HepG2 (cell line): ENCODE data around the gene MTUS2. TPM values are rescaled to one million over a fixed set of nuclear protein-coding genes. Genes with fewer than 3 reads are reported as not detected.

ENCODE experiments used
- ATAC-seq: fragments of 200-7000 bp; cut with Tn5 transposase; 3 replicates; pipeline ENCODE4 v1.9.1; 2020; ENCODE audit warnings: mild to moderate bottlenecking, moderate library complexity
- BruUV-seq: library from RNA; stranded (reverse); fragments of 400-500 nt; replicated peaks from 2 replicates; lab custom pipeline; 2021; lab: Mats Ljungman, UMichigan
- CTCF ChIA-PET: fragments of 300-600 bp; formaldehyde crosslinking; extraction: SDS; loops from one replicate; lab custom pipeline; 2021; ENCODE audit warnings: low total read pairs, inconsistent platforms, low intra/inter-chr PET ratio; lab: Yijun Ruan, JAX
- POLR2A ChIA-PET: fragments of 350-600 bp; sonication (Branson Sonifier 250); formaldehyde crosslinking; loops from one replicate; lab custom pipeline; 2020; ENCODE audit warnings: antibody characterized with exemption, inconsistent platforms; lab: Yijun Ruan, JAX
- DNase-seq: peaks from one replicate; pipeline ENCODE4 v3.0.0-alpha.2; 2015; ENCODE audit warnings: low spot score
- FAIRE-seq: peaks from 3 replicates; lab custom pipeline; 2011; peaks lifted over from hg19 to GRCh38; lab: Jason Lieb, UNC
- H2AFZ ChIP-seq: one replicate; pipeline ENCODE4 v1.6.1; 2011; ENCODE audit warnings: low read length, inconsistent platforms
- H3K27ac ChIP-seq: fragments of 300-600 bp; 3 replicates; pipeline ENCODE4 v1.8.0; 2011; ENCODE audit warnings: mixed run types, mild to moderate bottlenecking, mixed read lengths, low read length, inconsistent platforms; ENCODE audit not compliant: insufficient read depth; ENCODE audit errors: extremely low read length
- H3K27me3 ChIP-seq, 2 experiments: fragments of 200-600 bp in 1 of 2; 2 replicates in 1 of 2; 3 replicates in 1 of 2; pipeline versions ENCODE4 v1.6.0 to v1.8.0; 2011; ENCODE audit warnings: low read length in 2 of 2, mild to moderate bottlenecking in 2 of 2, moderate library complexity in 2 of 2, inconsistent platforms in 1 of 2; ENCODE audit not compliant: insufficient read depth in 2 of 2, control insufficient read depth in 1 of 2
- H3K36me3 ChIP-seq, 2 experiments: fragments of 200-600 bp in 1 of 2; replicated peaks in 1 of 2; 2 replicates in 1 of 2; 3 replicates in 1 of 2; pipeline versions ENCODE4 v1.5.1 to v1.8.0; 2011; ENCODE audit warnings: low read length in 2 of 2, inconsistent platforms in 1 of 2; ENCODE audit not compliant: insufficient read depth in 2 of 2, control insufficient read depth in 1 of 2
- H3K4me1 ChIP-seq: 2 replicates; pipeline ENCODE4 v1.5.1; 2012; ENCODE audit warnings: low read length, inconsistent platforms; ENCODE audit not compliant: insufficient read depth
- H3K4me2 ChIP-seq: 2 replicates; pipeline ENCODE4 v1.6.0; 2011; ENCODE audit warnings: low read depth, low read length, inconsistent platforms
- H3K4me3 ChIP-seq, 3 experiments: fragments of 200-600 bp in 1 of 3; sonication (generic), shearing (Covaris generic) in 1 of 3; replicated peaks in 1 of 3; 2 replicates each; pipeline ENCODE4 v1.5.1; 2011 to 2016; ENCODE audit warnings: low read length in 3 of 3, inconsistent platforms in 2 of 3, low read depth in 2 of 3, mild to moderate bottlenecking in 2 of 3, control low read depth in 1 of 3, mixed read lengths in 1 of 3; ENCODE audit not compliant: insufficient read depth in 1 of 3
- H3K79me2 ChIP-seq: one replicate; pipeline ENCODE4 v1.6.1; 2011; ENCODE audit warnings: low read length, inconsistent platforms; ENCODE audit not compliant: insufficient read depth
- H3K9ac ChIP-seq: 2 replicates; pipeline ENCODE4 v1.6.0; 2011; ENCODE audit warnings: mild to moderate bottlenecking, low read depth, low read length, inconsistent platforms; ENCODE audit not compliant: insufficient read depth
- H3K9me3 ChIP-seq: 2 replicates; pipeline ENCODE4 v1.5.1; 2012; ENCODE audit warnings: mild to moderate bottlenecking, low read length
- H4K20me1 ChIP-seq: 2 replicates; pipeline ENCODE4 v1.6.0; 2011; ENCODE audit warnings: inconsistent platforms, mild to moderate bottlenecking, low read length, moderate library complexity; ENCODE audit not compliant: insufficient read depth
- AFF4 ChIP-seq: sonication (generic); formaldehyde crosslinking; IDR thresholded peaks from 2 replicates; pipeline ENCODE4 v1.4.0; 2020; ENCODE audit warnings: missing genetic modification reagents
- CEBPG ChIP-seq: IDR thresholded peaks from 2 replicates; pipeline ENCODE4 v1.6.1; 2016
- NR2F6 ChIP-seq, 2 experiments: IDR thresholded peaks; 2 replicates each; pipeline ENCODE4 v1.6.1; 2016; ENCODE audit warnings: antibody characterized with exemption in 1 of 2, mild to moderate bottlenecking in 1 of 2
- ZSCAN31 ChIP-seq: sonication (generic); formaldehyde crosslinking; IDR thresholded peaks from 2 replicates; pipeline ENCODE4 v1.5.0; 2020; ENCODE audit warnings: low read depth, mild to moderate bottlenecking, missing genetic modification reagents
- WGBS: methylation state at CpG from one replicate; pipeline ENCODE4 v1.1.6; 2017; ENCODE audit warnings: low lambda C conversion rate; 5-methylcytosine and 5-hydroxymethylcytosine counted together
- in situ Hi-C: cut with HindIII; loops from 2 replicates; pipeline ENCODE4 v1.10.0; 2017; ENCODE audit warnings: low pct_unique_long_range_greater_than_20kb; ENCODE audit not compliant: extremely low pct_ligation_motif_present
- intact Hi-C: fragments of 100-400 bp; cut with micrococcal nuclease; formaldehyde crosslinking; loops from one replicate; pipeline ENCODE4 v1.10.0; 2022; ENCODE audit not compliant: unreplicated experiment
- polyA plus RNA-seq, 8 experiments: library from polyadenylated mRNA; depleted of rRNA in 3 of 8; stranded (reverse) in 7 of 8; unstranded in 1 of 8; fragments of >200 nt; fragmentation: Illumina TruSeq in 4 of 8; extraction: Trizol in 4 of 8; gene quantifications; 2 replicates each; pipeline versions ENCODE4 v1.2.1 to v1.2.3, GENCODE V29; 2011 to 2016; ENCODE audit warnings: low read depth in 4 of 8, missing spikeins in 1 of 8, mixed read lengths in 1 of 8; ENCODE audit not compliant: insufficient read depth in 1 of 8
- total RNA-seq, 5 experiments: library from RNA; depleted of rRNA; stranded (reverse); fragments of >200 nt; fragmentation: Illumina TruSeq; extraction: Trizol; gene quantifications; 2 replicates each; pipeline ENCODE4 v1.2.3, GENCODE V29; 2016; ENCODE audit warnings: low read depth in 1 of 5
- TF ChIP-seq, protein P1 (sequence below): sonication (generic); formaldehyde crosslinking; IDR thresholded peaks from 2 replicates; pipeline ENCODE4; 2020; ENCODE audit warnings: missing genetic modification reagents, mild to moderate bottlenecking, borderline replicate concordance

MTUS2 gene
- total and polyA plus RNA-seq, 2 of the 13 experiments (the other 11 are each of a cell fraction or from before 2014, with no cell fraction given): not detected

GRCh38 chr13:29077051-29077813, 257.1 kb downstream of the MTUS2 start:
- no peak overlapping the region for H3K4me3 ChIP-seq
- in situ Hi-C loops: no loop called here
- no peaks in the 10 kb centered on the region for H4K20me1 ChIP-seq
- H3K4me1 ChIP-seq: no peaks in the 10 kb centered on the region
- no TSS peak for BruUV-seq
- FAIRE-seq: no peak
- intact Hi-C loops: no loop called here
- no peak overlapping the region for H2AFZ ChIP-seq
- ChIA-PET CTCF (no interaction called here), POLR2A (no interaction called here)
- H3K27me3 ChIP-seq: no peaks in the 10 kb centered on the region; a peak in 1 of 5 replicates
- H3K79me2 ChIP-seq: no peaks in the 10 kb centered on the region
- ATAC-seq: no peak
- H3K27ac ChIP-seq: no peak overlapping the region
- H3K4me2 ChIP-seq: no peak overlapping the region
- TF ChIP-seq, protein P1, sequence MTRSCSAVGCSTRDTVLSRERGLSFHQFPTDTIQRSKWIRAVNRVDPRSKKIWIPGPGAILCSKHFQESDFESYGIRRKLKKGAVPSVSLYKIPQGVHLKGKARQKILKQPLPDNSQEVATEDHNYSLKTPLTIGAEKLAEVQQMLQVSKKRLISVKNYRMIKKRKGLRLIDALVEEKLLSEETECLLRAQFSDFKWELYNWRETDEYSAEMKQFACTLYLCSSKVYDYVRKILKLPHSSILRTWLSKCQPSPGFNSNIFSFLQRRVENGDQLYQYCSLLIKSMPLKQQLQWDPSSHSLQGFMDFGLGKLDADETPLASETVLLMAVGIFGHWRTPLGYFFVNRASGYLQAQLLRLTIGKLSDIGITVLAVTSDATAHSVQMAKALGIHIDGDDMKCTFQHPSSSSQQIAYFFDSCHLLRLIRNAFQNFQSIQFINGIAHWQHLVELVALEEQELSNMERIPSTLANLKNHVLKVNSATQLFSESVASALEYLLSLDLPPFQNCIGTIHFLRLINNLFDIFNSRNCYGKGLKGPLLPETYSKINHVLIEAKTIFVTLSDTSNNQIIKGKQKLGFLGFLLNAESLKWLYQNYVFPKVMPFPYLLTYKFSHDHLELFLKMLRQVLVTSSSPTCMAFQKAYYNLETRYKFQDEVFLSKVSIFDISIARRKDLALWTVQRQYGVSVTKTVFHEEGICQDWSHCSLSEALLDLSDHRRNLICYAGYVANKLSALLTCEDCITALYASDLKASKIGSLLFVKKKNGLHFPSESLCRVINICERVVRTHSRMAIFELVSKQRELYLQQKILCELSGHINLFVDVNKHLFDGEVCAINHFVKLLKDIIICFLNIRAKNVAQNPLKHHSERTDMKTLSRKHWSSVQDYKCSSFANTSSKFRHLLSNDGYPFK: no peak
- TF ChIP-seq NR2F6 (IDR thresholded peaks at IDR 0.05) (no peak), NR2F6 (CRISPR knock-in tag; IDR thresholded peaks at IDR 0.05) (no peak), AFF4 (CRISPR knock-in tag) (no peak), CEBPG (CRISPR knock-in tag) (no peak), ZSCAN31 (CRISPR knock-in tag) (no peak)
- 2% methylated on average over 3 of the region's 3 CpGs for WGBS
- H3K9me3 ChIP-seq: peaks cover 98% of the 10 kb centered on the region
- no peak overlapping the region for H3K9ac ChIP-seq
- DNase-seq: no peak
- no peaks in the 10 kb centered on the region for H3K36me3 ChIP-seq
